Naive thymus-derived CD4-positive, alpha-beta T cell (primary cell): Measurements from ENCODE around the gene IFNA21. TPM values are rescaled to one million over a fixed set of nuclear protein-coding genes. Genes with fewer than 3 reads are reported as not detected.
"Not testable (repeated sequence)": the region's sequence is repeated elsewhere in the genome, so short reads cannot be mapped to it uniquely, and the experiment has no call there.

Experiments used
- ATAC-seq: fragments of 150-1000 bp; cut with Tn5 transposase; 2 replicates; pipeline ENCODE4 v1.10.0; 2021; ENCODE audit warnings: mild to moderate bottlenecking, moderate library complexity
- CTCF ChIA-PET: fragments of 350-600 bp; sonication (Branson Sonifier 250); formaldehyde crosslinking; loops from one replicate; lab custom pipeline; 2021; ENCODE audit warnings: antibody characterized with exemption; lab: Charles Lee
- POLR2A ChIA-PET: fragments of 350-600 bp; sonication (Branson Sonifier 250); formaldehyde crosslinking; loops from one replicate; lab custom pipeline; 2021; ENCODE audit warnings: antibody characterized with exemption, inconsistent platforms; lab: Charles Lee
- DNase-seq, 9 donors: peaks; one replicate each; pipeline versions ENCODE4 v3.0.0 to v3.0.0-alpha.2; 2020 to 2022; ENCODE audit warnings: mixed read lengths in 1 of 9
- H3K27ac ChIP-seq: one replicate; pipeline ENCODE4 v1.7.0; 2013; ENCODE audit warnings: mild to moderate bottlenecking, low read depth, low read length, moderate library complexity
- H3K27me3 ChIP-seq, 2 donors: one replicate each; pipeline ENCODE4 v1.7.0; 2013; ENCODE audit warnings: low read length in 2 of 2, mild to moderate bottlenecking in 2 of 2, moderate library complexity in 2 of 2; ENCODE audit not compliant: control insufficient read depth in 2 of 2, insufficient read depth in 2 of 2
- H3K36me3 ChIP-seq, 3 experiments: 1 replicate in 2 of 3; 2 replicates in 1 of 3; pipeline ENCODE4 v1.7.0; 2013; ENCODE audit warnings: low read length in 3 of 3, mild to moderate bottlenecking in 3 of 3, moderate library complexity in 1 of 3; ENCODE audit not compliant: insufficient read depth in 3 of 3, control insufficient read depth in 2 of 3
- H3K4me1 ChIP-seq, 2 donors: one replicate each; pipeline ENCODE4 v1.7.0; 2013; ENCODE audit warnings: low read length in 2 of 2, mild to moderate bottlenecking in 2 of 2, moderate library complexity in 1 of 2; ENCODE audit not compliant: control insufficient read depth in 2 of 2, insufficient read depth in 2 of 2
- H3K4me3 ChIP-seq: 2 replicates; pipeline ENCODE4 v1.7.0; 2013; ENCODE audit warnings: mild to moderate bottlenecking, low read length
- H3K9me3 ChIP-seq, 3 experiments: 1 replicate in 2 of 3; 2 replicates in 1 of 3; pipeline ENCODE4 v1.7.0; 2013; ENCODE audit warnings: low read length in 3 of 3; ENCODE audit not compliant: control insufficient read depth in 2 of 3
- H3K27ac Mint-ChIP-seq, 9 donors: one replicate each; pipeline ENCODE4 v1.8.0; 2020 to 2022; ENCODE audit warnings: mixed read lengths in 9 of 9, mild to moderate bottlenecking in 8 of 9, moderate library complexity in 5 of 9, inconsistent platforms in 2 of 9
- H3K27me3 Mint-ChIP-seq, 5 donors: one replicate each; pipeline ENCODE4 v1.8.0; 2021 to 2022; ENCODE audit warnings: mixed read lengths in 5 of 5, mild to moderate bottlenecking in 1 of 5
- H3K36me3 Mint-ChIP-seq, 5 donors: one replicate each; pipeline ENCODE4 v1.8.0; 2020 to 2022; ENCODE audit warnings: mixed read lengths in 5 of 5, mild to moderate bottlenecking in 3 of 5, inconsistent platforms in 1 of 5
- H3K4me1 Mint-ChIP-seq, 7 donors: one replicate each; pipeline ENCODE4 v1.8.0; 2020 to 2022; ENCODE audit warnings: mixed read lengths in 7 of 7, mild to moderate bottlenecking in 3 of 7, inconsistent platforms in 1 of 7
- H3K4me3 Mint-ChIP-seq, 10 donors: one replicate each; pipeline ENCODE4 v1.8.0; 2020 to 2022; ENCODE audit warnings: mild to moderate bottlenecking in 10 of 10, mixed read lengths in 10 of 10, moderate library complexity in 6 of 10, inconsistent platforms in 2 of 10
- H3K9me3 Mint-ChIP-seq, 11 donors: one replicate each; pipeline ENCODE4 v1.8.0; 2020 to 2022; ENCODE audit warnings: mixed read lengths in 11 of 11, mild to moderate bottlenecking in 4 of 11, inconsistent platforms in 1 of 11, moderate library complexity in 1 of 11
- intact Hi-C, 2 donors: fragments of 100-400 bp; cut with micrococcal nuclease; formaldehyde crosslinking; loops; one replicate each; pipeline ENCODE4 v1.15.1; 2023
- polyA plus RNA-seq, 2 donors: library from polyadenylated mRNA; unstranded; fragments of 300-500 nt; fragmentation: Illumina TruSeq; gene quantifications; one replicate each; pipeline ENCODE4 v1.2.3, GENCODE V29; 2021
- total RNA-seq, 6 experiments: library from RNA in 5 of 6; stranded (reverse) in 5 of 6; gene quantifications; 1 replicate in 5 of 6; 2 replicates in 1 of 6; pipeline ENCODE4 v1.2.3 and lab custom pipeline; 2021 to 2026

IFNA21 gene
- total and polyA plus RNA-seq, 7 experiments from 2014 or later: not detected

- CTCF ChIA-PET: no interaction called here
- POLR2A ChIA-PET: no interaction called here
- ATAC-seq: no peak
Measured at GRCh38 chr9:21205204-21205603, 38.7 kb upstream of the IFNA21 start.

GRCh38 chr9:21202105-21202504, 35.6 kb upstream of the IFNA21 start, which contains the start of gene IFNA7:
TSS of gene IFNA7 (minus strand) at chr9:21202205. CDS start at chr9:21202165, 40 bp downstream.
- peaks cover 12 to 37% (median 18%) of the 10 kb centered on the region in 5 donors for H3K27me3 Mint-ChIP-seq
- POLR2A ChIA-PET, H3K27ac Mint-ChIP-seq, H3K27ac ChIP-seq, H3K4me3 ChIP-seq, H3K4me1 ChIP-seq, H3K36me3 Mint-ChIP-seq, H3K9me3 ChIP-seq, CTCF ChIA-PET, H3K27me3 ChIP-seq, intact Hi-C loops, H3K9me3 Mint-ChIP-seq, H3K36me3 ChIP-seq, H3K4me1 Mint-ChIP-seq, DNase-seq, H3K4me3 Mint-ChIP-seq, ATAC-seq: not testable (repeated sequence)

More at GRCh38 chr9:21205204-21205603, 38.7 kb upstream of the IFNA21 start:
- H3K27ac Mint-ChIP-seq: no peak overlapping the region
- Histone ChIP-seq H3K27me3 (peaks cover 0 to 3% of the 10 kb centered on the region in 2 donors), H3K27ac (no peak overlapping the region), H3K36me3 (no peaks in the 10 kb centered on the region), H3K4me3 (no peak overlapping the region), H3K9me3 (no peaks in the 10 kb centered on the region), H3K4me1 (no peaks in the 10 kb centered on the region)
- H3K27me3 Mint-ChIP-seq: peaks cover 12 to 36% (median 18%) of the 10 kb centered on the region in 5 donors
- peaks cover 0 to 6% (median 0%) of the 10 kb centered on the region in 11 donors for H3K9me3 Mint-ChIP-seq
- H3K36me3 Mint-ChIP-seq: no peaks in the 10 kb centered on the region
- no peak overlapping the region for H3K4me3 Mint-ChIP-seq
- no peaks in the 10 kb centered on the region for H3K4me1 Mint-ChIP-seq
- no peak for DNase-seq
- intact Hi-C loops: no loop called here

DNA sequence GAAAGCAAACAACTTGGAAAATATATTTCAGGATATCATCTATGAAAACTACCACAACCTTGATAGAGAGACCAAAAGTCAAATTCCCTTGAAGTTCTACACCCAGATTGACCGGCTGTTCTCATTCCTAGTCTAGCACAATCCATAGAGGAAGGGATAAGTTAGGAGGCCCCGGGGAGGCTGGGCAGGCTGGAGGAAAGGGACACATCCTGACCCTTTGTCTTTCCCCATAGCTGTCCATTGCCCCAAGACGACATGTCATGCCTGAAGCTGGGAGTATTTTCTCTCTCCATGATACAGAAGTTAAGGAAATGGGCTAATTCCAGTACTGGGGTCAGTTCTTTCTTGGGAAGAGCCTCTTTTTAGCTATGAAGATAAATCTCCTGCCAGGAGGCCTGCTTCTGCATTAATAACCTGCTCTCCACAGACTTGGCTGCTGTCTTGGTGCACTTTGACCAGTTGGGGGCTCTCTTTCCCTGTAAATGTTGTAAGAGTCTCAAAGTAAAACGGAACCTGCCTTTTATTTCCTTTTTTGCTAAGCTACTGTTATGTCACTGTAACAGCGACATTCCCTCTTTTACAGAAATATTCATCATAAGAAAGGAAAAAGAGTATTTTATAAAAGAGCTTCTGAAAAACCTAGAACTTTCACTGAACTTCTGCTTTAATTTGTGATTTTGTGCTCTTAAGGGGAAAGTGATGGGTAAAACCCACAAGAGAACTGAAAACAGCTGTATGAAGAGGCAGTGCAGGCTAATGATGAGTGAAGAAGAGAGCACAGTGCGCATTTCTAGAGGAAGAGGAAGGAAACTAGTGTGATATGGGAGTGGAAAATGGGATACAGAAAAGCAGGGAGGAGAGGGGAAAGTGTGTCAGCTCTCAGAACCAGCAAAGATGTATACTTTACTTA, 28.7 kb upstream of the IFNA21 start:
- peak; percentile 89 for ATAC-seq
- H3K4me1 ChIP-seq: not testable (repeated sequence)

GRCh38 chr9:21187487-21187886, 21.0 kb upstream of the IFNA21 start, which contains the start of gene IFNA4:
TSS of gene IFNA4 (minus strand) at chr9:21187587. CDS start at chr9:21187531, 56 bp downstream.
- POLR2A ChIA-PET, ATAC-seq, H3K9me3 Mint-ChIP-seq, intact Hi-C loops, H3K27ac ChIP-seq, DNase-seq, H3K4me1 ChIP-seq, H3K27ac Mint-ChIP-seq, H3K4me3 Mint-ChIP-seq, H3K36me3 Mint-ChIP-seq, H3K4me3 ChIP-seq, H3K9me3 ChIP-seq, H3K27me3 ChIP-seq, CTCF ChIA-PET, H3K36me3 ChIP-seq: not testable (repeated sequence)
- H3K4me1 Mint-ChIP-seq: peaks cover 5 to 17% (median 11%) of the 10 kb centered on the region in 7 donors
- H3K27me3 Mint-ChIP-seq: peaks cover 0 to 34% (median 0%) of the 10 kb centered on the region in 5 donors

More for the DNA sequence above, 28.7 kb upstream of the IFNA21 start:
- H3K36me3 ChIP-seq, H3K27me3 ChIP-seq, H3K4me3 ChIP-seq, H3K36me3 Mint-ChIP-seq, H3K4me1 Mint-ChIP-seq, H3K9me3 Mint-ChIP-seq, H3K27ac ChIP-seq, H3K9me3 ChIP-seq: not testable (repeated sequence)
- CTCF ChIA-PET: interaction anchor here (0.6 to 1.5 kb wide), 3 partner anchors 12 to 266 kb away, joined by 3 to 4 read pairs (median 3); no protein-coding TSS in a partner anchor
- peak in 7 of 9 donors; percentile 28 to 58 (median 48) for DNase-seq
- intact Hi-C loops: loop anchor here (1.0 to 5.0 kb wide), 5 partner anchors 132 to 594 kb away; no protein-coding TSS in a partner anchor
- Mint-ChIP-seq H3K27me3 (peaks cover 0 to 22% (median 5%) of the 10 kb centered on the region in 5 donors), H3K4me3 (peak overlapping the region; percentile 34 to 74 (median 58)), H3K27ac (peak overlapping the region in 1 of 9 donors; percentile 51)
- POLR2A ChIA-PET: interaction anchor here (0.6 kb wide), 1 partner anchor 140 kb away, joined by 3 read pairs; the partner anchor contains the start of gene KLHL9

DNA sequence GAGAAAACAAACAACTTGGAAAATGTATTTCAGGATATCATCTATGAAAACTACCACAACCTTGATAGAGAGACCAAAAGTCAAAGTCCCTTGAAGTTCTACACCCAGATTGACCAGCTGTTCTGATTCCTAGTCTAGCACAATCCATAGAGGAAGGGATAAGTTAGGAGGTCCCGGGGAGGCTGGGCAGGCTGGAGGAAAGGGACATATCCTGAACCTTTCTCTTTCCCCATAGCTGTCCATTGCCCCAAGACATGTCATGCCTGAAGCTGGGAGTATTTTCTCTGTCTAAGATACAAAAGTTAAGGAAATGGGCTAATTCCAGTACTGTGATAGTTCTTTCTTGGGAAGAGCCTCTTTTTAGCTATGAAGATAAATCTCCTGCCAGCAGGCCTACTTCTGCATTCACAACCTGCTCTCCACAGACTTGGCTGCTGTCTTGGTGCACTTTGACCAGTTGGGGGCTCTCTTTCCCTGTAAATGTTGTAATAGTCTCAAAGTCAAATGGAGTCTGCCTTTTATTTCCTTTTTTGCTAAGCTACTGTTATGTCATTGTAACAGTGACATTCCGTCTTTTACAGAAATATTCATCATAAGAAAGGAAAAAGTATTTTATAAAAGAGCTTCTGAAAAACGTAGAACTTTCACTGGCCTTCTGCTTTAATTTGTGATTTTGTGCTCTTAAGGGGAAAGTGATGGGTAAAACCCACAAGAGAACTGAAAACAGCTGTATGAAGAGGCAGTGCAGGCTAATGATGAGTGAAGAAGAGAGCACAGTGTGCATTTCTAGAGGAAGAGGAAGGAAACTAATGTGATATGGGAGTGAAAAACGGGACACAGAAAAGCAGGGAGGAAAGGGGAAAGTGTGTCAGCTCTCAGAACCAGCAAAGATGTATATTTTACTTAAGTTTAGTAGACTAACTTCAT, 16.6 kb upstream of the IFNA21 start:
- H3K9me3 Mint-ChIP-seq, H3K27me3 ChIP-seq, H3K9me3 ChIP-seq, H3K36me3 ChIP-seq, intact Hi-C loops, H3K27ac ChIP-seq, H3K4me1 ChIP-seq, H3K36me3 Mint-ChIP-seq, H3K4me3 ChIP-seq: not testable (repeated sequence)
- CTCF ChIA-PET: interaction anchor here (0.5 to 1.2 kb wide), 4 partner anchors 12 to 271 kb away, joined by 3 to 4 read pairs (median 4); no protein-coding TSS in a partner anchor
- Mint-ChIP-seq H3K27me3 (peaks cover 0 to 23% (median 0%) of the 10 kb centered on the region in 5 donors), H3K27ac (peak overlapping the region in 3 of 9 donors; percentile 13 to 63 (median 16)), H3K4me3 (peak overlapping the region in 2 of 10 donors; percentile 10 to 17), H3K4me1 (peaks cover 5 to 19% (median 11%) of the 10 kb centered on the region in 7 donors)
- peak; percentile 92 for ATAC-seq
- DNase-seq: peak in 7 of 9 donors; percentile 8 to 38 (median 15)
- POLR2A ChIA-PET: interaction anchor here (0.8 kb wide), 1 partner anchor 15 kb away, joined by 3 read pairs; no protein-coding TSS in a partner anchor

GRCh38 chr9:21174671-21175070, 8.2 kb upstream of the IFNA21 start:
- Histone ChIP-seq H3K4me1 (no peaks in the 10 kb centered on the region), H3K4me3 (no peak overlapping the region), H3K27me3 (no peaks in the 10 kb centered on the region), H3K9me3 (no peaks in the 10 kb centered on the region), H3K36me3 (no peaks in the 10 kb centered on the region), H3K27ac (no peak overlapping the region)
- Mint-ChIP-seq H3K27me3 (peaks cover 0 to 46% (median 0%) of the 10 kb centered on the region in 5 donors), H3K4me1 (no peaks in the 10 kb centered on the region), H3K27ac (no peak overlapping the region), H3K9me3 (no peaks in the 10 kb centered on the region), H3K36me3 (no peaks in the 10 kb centered on the region), H3K4me3 (no peak overlapping the region)
- no peak for DNase-seq
- ATAC-seq: no peak
- ChIA-PET POLR2A (no interaction called here), CTCF (no interaction called here)
- intact Hi-C loops: no loop called here
